ENCODE measurements around the gene PPM1H.

- TF ChIP-seq, protein P1, sequence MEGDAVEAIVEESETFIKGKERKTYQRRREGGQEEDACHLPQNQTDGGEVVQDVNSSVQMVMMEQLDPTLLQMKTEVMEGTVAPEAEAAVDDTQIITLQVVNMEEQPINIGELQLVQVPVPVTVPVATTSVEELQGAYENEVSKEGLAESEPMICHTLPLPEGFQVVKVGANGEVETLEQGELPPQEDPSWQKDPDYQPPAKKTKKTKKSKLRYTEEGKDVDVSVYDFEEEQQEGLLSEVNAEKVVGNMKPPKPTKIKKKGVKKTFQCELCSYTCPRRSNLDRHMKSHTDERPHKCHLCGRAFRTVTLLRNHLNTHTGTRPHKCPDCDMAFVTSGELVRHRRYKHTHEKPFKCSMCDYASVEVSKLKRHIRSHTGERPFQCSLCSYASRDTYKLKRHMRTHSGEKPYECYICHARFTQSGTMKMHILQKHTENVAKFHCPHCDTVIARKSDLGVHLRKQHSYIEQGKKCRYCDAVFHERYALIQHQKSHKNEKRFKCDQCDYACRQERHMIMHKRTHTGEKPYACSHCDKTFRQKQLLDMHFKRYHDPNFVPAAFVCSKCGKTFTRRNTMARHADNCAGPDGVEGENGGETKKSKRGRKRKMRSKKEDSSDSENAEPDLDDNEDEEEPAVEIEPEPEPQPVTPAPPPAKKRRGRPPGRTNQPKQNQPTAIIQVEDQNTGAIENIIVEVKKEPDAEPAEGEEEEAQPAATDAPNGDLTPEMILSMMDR (IDR thresholded peaks at IDR 0.05): no peak
- TF ChIP-seq POLR2A (IDR thresholded peaks at IDR 0.05) (no peak), POLR2AphosphoS5 (IDR thresholded peaks at IDR 0.05) (no peak)
These were observed 292.5 kb downstream of the PPM1H start for GRCh38 chr12:62642486-62642885.

All from prostate gland (tissue), 2 donors.